ENCODE measurements around the gene SH3RF3.

Gene SH3RF3

DNA sequence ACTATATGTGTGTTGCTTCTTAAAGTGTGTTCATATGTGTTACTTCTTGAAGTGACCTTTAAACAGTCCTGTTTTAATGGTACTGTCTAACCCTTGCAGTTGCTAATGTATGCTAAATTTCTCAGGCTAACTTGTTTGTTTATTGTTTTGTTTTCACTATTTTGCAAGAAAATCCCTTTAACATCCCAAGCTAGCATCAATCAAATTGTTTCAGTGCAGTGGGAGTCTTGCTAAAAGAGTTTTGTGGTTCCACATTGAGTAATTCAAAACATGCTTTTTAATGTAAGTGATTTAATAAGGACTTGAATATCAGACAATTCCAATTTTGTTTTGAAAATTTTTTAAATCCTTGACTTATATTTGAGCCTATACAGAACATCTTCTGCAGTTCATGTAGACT is 3.6 kb downstream of the SH3RF3 start:
- no peak for DNase-seq (ENCODE audit: extremely low read depth, low read depth)
- TF ChIP-seq, protein P1, sequence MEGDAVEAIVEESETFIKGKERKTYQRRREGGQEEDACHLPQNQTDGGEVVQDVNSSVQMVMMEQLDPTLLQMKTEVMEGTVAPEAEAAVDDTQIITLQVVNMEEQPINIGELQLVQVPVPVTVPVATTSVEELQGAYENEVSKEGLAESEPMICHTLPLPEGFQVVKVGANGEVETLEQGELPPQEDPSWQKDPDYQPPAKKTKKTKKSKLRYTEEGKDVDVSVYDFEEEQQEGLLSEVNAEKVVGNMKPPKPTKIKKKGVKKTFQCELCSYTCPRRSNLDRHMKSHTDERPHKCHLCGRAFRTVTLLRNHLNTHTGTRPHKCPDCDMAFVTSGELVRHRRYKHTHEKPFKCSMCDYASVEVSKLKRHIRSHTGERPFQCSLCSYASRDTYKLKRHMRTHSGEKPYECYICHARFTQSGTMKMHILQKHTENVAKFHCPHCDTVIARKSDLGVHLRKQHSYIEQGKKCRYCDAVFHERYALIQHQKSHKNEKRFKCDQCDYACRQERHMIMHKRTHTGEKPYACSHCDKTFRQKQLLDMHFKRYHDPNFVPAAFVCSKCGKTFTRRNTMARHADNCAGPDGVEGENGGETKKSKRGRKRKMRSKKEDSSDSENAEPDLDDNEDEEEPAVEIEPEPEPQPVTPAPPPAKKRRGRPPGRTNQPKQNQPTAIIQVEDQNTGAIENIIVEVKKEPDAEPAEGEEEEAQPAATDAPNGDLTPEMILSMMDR (IDR thresholded peaks at IDR 0.05; ENCODE audit: low read depth, low read length): no peak

DNA sequence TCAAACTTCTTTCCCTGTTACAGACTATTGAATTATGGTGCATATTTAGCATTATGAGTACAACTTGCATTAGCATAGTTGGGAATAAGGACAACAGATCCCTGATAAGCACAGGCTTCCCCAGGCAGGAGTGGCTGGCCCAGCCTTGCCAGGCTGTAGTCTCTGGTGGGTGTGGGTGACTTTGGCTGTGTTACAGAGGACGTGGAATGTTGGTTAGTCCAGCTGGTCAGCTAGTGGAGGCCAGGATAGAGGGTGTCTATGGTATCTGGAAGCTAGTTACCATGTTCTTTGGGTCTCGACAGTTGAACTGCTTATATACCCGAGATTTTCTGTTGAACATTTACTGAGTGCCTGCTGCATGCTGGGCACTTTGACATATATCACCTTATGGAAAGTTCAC is 4.7 kb downstream of the SH3RF3 start:
- DNase-seq (ENCODE audit: extremely low read depth, low read depth): no peak
- TF ChIP-seq, protein P1 (IDR thresholded peaks at IDR 0.05; ENCODE audit: low read depth, low read length): no peak

DNA sequence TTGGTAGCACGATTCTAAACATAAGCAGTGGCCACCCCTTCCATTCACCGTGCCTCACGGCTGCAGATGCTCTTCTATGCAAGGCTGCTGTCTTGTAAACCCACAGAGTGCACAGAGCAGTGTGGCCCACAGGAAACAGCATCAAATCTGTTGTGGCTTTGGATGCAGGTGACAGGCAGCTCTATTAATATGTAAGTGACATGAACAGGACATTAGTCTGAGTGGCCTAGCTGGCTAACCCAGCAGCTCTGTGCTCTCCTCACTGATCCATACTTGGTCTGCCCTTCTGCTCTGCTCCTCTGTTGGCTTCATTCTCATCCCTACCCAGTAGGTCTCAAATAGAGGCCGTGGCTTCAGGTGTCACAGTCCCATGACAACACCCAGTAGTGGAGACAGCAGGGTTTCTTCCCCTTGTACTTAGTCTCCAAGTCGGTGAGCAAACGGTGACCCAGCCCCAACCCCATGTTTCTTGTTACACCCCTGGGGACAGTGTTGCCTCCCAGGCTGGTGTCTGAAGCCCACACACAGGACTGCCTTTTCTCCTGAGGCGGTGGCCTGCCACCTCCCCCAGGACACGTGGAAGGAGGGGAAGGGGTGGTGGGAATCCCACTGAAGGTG is 5.8 kb downstream of the SH3RF3 start:
- TF ChIP-seq, protein P1 (IDR thresholded peaks at IDR 0.05; ENCODE audit: low read depth, low read length): no peak
- no peak for DNase-seq (ENCODE audit: extremely low read depth, low read depth)

DNA sequence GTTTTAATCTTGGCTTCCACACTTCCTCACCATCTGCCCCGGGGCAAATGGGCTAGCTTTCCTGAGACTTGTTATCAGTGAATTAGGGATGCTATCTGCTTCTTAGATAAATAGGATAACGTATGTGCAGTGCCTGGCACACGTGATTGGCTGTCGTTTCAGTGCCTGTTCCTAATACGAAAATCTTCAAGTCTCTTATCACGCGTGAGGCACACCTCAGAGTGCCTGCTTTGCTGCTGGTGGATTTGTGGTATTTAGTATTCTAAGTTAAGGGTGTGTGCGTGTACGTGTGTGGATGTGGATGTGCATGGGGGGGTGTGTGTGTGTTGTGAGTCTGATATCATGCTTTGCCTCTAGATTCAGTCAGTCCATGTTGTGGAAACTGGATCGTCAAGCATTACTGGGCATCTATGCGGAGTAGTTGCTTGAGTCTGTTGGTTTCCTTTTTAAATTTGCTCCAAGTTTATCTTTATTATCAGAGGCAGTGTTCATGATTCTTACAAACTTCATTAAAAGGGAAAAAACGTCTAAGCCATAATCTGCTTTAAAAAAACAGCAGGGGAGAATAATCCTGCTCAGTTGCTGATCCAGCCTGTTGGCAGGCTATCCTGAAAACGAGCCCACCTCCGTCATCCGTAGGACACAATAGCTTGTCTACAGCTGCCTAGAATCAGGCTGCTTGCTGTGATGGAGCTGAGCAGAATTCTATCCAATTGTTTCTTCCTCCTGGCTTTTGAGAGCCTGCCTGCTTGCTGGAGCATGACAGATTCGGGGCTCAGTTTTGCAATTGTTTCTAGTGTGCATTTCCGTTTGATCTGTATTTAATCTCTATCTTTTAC is 6.6 kb downstream of the SH3RF3 start:
- TF ChIP-seq, protein P1 (IDR thresholded peaks at IDR 0.05; ENCODE audit: low read depth, low read length): no peak
- DNase-seq (ENCODE audit: extremely low read depth, low read depth): peak; percentile 49

DNA sequence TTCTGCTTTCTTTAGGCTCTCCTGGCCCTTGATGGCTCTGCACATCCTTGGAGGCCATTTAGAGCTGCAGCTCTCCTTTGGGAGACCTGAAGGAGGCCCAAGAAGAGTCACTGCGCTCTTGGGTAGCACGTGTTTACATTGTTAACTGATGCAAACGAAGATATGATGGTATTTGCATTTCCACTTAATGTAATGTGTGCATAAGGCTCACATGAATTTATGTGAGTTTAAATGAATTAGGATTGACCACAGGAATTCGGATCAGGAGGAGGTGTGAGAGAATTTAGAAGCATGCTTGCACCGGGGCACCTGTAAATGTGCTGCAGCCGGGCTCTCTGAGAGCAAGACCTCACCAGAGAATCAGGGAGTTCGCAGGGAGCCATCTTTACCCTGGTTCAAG is 7.5 kb downstream of the SH3RF3 start:
- TF ChIP-seq, protein P1 (IDR thresholded peaks at IDR 0.05; ENCODE audit: low read depth, low read length): no peak
- no peak for DNase-seq (ENCODE audit: extremely low read depth, low read depth)

DNA sequence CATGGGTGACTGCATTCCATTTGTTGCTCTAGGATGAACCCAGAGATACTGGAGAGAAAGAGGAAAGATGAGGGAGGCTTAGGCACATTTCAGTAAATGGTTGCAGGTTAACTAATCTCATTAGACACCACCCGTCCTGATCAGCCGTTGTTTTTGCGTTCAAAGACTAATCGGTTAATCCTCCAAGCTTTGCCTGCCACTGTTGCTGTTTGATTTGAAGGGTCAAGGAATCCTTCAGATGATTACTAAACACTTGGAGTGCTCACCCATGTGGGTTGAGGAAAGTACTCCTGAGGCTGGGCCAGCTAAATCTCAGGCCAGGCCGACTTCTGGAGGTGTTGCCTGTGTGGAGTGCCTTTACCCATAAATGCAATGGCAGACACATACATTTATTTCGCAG is 8.6 kb downstream of the SH3RF3 start:
- TF ChIP-seq, protein P1 (IDR thresholded peaks at IDR 0.05; ENCODE audit: low read depth, low read length): no peak
- no peak for DNase-seq (ENCODE audit: extremely low read depth, low read depth)

DNA sequence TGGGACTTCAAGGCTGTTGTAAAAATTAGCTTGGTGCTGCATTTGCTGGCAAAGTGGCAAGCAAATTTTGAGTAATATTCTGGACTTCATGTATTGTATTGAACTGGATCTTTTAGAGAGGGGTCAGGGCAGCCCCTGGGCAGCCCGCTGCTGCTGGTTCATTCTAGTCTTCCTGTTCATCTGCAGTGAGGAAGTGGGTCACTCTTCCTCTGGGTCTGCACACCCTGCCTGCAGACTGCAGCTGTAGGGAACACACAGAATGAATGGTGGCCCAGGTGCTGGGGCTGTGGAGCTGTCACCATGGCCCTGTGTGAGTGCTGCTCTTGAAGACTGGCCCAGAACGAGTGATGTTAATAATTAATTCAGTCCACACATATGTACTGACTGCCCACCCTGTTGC is 9.4 kb downstream of the SH3RF3 start:
- TF ChIP-seq, protein P1 (IDR thresholded peaks at IDR 0.05; ENCODE audit: low read depth, low read length): no peak
- DNase-seq (ENCODE audit: extremely low read depth, low read depth): no peak

Measured in AG09319 (cell line).